PFSK-1 (cell line): ENCODE results near the gene EFHC2.

ENCODE experiments used
- FOXP2 ChIP-seq: optimal IDR thresholded peaks from 2 replicates; pipeline ENCODE3; 2011; ENCODE audit warnings: borderline replicate concordance, control low read depth, inconsistent platforms; ENCODE audit not compliant: insufficient read depth; ENCODE audit errors: extremely low read length, extremely low read depth
- POLR2AphosphoS5 ChIP-seq: IDR thresholded peaks from 2 replicates; pipeline ENCODE4 v1.6.1; 2012; ENCODE audit warnings: low read depth, mild to moderate bottlenecking, control low read depth, low read length, moderate library complexity
- SIN3A ChIP-seq: IDR thresholded peaks from 2 replicates; pipeline ENCODE4 v1.6.1; 2012; ENCODE audit warnings: mild to moderate bottlenecking, low read length, moderate library complexity, borderline replicate concordance; ENCODE audit not compliant: insufficient read depth
- TAF1 ChIP-seq: IDR thresholded peaks from 2 replicates; pipeline ENCODE4 v1.6.1; 2012; ENCODE audit warnings: low read length, control low read depth, borderline replicate concordance; ENCODE audit not compliant: insufficient read depth
- TF ChIP-seq, protein P1 (sequence below), 2 experiments: IDR thresholded peaks; 2 replicates each; pipeline versions ENCODE4 v1.6.1 to v1.8.0; 2011 to 2012; ENCODE audit warnings: low read depth in 2 of 2, low read length in 2 of 2, control low read depth in 1 of 2, inconsistent platforms in 1 of 2, mild to moderate bottlenecking in 1 of 2, moderate library complexity in 1 of 2; ENCODE audit not compliant: insufficient read depth in 1 of 2

The EFHC2 gene

GRCh38 chrX:44260609-44261008, 82.9 kb downstream of the EFHC2 start:
- TF ChIP-seq, protein P1, sequence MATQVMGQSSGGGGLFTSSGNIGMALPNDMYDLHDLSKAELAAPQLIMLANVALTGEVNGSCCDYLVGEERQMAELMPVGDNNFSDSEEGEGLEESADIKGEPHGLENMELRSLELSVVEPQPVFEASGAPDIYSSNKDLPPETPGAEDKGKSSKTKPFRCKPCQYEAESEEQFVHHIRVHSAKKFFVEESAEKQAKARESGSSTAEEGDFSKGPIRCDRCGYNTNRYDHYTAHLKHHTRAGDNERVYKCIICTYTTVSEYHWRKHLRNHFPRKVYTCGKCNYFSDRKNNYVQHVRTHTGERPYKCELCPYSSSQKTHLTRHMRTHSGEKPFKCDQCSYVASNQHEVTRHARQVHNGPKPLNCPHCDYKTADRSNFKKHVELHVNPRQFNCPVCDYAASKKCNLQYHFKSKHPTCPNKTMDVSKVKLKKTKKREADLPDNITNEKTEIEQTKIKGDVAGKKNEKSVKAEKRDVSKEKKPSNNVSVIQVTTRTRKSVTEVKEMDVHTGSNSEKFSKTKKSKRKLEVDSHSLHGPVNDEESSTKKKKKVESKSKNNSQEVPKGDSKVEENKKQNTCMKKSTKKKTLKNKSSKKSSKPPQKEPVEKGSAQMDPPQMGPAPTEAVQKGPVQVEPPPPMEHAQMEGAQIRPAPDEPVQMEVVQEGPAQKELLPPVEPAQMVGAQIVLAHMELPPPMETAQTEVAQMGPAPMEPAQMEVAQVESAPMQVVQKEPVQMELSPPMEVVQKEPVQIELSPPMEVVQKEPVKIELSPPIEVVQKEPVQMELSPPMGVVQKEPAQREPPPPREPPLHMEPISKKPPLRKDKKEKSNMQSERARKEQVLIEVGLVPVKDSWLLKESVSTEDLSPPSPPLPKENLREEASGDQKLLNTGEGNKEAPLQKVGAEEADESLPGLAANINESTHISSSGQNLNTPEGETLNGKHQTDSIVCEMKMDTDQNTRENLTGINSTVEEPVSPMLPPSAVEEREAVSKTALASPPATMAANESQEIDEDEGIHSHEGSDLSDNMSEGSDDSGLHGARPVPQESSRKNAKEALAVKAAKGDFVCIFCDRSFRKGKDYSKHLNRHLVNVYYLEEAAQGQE (IDR thresholded peaks at IDR 0.05; ENCODE audit: insufficient read depth in 1 of 2, low read depth in 2 of 2, low read length in 2 of 2): no peak
- TF ChIP-seq TAF1 (no peak), SIN3A (no peak), FOXP2 (no peak), POLR2AphosphoS5 (no peak)

DNA sequence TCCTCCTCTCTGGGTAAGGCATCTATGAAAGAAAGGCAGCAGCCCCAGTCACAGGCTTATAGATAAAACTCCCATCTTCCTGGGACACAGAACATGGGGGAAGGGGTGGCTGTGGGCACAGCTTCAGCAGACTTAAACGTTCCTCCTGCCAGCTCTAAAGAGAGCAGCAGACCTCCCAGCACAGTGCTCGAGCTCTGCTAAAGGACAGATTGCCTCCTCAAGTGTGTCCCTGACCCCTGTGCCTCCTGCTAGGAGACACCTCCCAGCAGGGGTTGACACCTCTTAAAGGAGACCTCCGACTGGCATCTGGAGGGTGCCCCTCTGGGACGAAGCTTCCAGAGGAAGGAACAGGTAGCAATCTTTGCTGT, 89.9 kb downstream of the EFHC2 start:
- no peak for TF ChIP-seq TAF1
- no peak for TF ChIP-seq FOXP2
- no peak for TF ChIP-seq POLR2AphosphoS5
- TF ChIP-seq, protein P1 (IDR thresholded peaks at IDR 0.05; ENCODE audit: insufficient read depth in 1 of 2, low read depth in 2 of 2, low read length in 2 of 2): no peak
- TF ChIP-seq SIN3A: no peak

GRCh38 chrX:44247468-44247867, 96.0 kb downstream of the EFHC2 start:
- TF ChIP-seq SIN3A (no peak), POLR2AphosphoS5 (no peak), FOXP2 (no peak), TAF1 (no peak)
- TF ChIP-seq, protein P1 (IDR thresholded peaks at IDR 0.05; ENCODE audit: insufficient read depth in 1 of 2, low read depth in 2 of 2, low read length in 2 of 2): no peak

DNA sequence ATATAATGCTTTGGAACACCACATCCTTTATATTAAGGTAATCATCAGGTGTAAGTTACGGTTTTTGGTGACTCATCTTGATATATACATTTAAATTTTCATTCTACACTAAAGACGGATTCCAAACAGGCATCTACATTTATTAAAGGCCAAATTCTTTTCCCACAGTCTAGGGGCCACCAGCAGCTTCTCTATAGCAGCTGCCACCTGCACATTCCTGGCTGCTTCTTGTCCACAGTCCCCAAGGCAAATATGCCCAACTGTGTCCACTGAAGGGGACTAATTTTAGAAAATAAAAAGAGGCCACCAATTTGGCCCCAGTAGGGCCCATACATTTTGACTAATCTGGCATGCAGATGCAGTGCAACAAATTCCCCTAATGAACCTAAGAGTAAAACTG, 96.6 kb downstream of the EFHC2 start:
- TF ChIP-seq POLR2AphosphoS5 (no peak), FOXP2 (no peak), TAF1 (no peak), SIN3A (no peak)
- TF ChIP-seq, protein P1 (IDR thresholded peaks at IDR 0.05; ENCODE audit: insufficient read depth in 1 of 2, low read depth in 2 of 2, low read length in 2 of 2): no peak

DNA sequence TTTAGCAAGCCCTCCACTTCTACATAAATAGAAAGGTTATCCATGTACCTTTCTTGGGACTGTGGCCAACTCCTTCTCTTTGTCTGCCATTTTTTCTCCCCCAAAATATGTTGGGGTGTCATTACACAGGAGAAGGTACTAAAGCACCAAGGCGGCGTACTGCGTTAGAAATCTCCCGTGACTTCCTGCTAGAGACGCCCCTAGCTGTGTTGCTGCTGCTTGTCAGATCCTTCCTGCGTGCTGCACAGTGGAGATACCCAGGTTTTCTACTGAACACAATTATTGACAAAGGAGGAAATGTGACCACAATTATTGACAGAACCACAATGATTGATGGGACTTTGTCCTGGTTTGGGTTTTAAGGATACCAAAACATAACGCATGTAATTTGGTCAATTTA, 97.7 kb downstream of the EFHC2 start:
- TF ChIP-seq FOXP2: no peak
- no peak for TF ChIP-seq TAF1
- TF ChIP-seq, protein P1 (IDR thresholded peaks at IDR 0.05; ENCODE audit: insufficient read depth in 1 of 2, low read depth in 2 of 2, low read length in 2 of 2): no peak
- no peak for TF ChIP-seq POLR2AphosphoS5
- TF ChIP-seq SIN3A: no peak
